ENCODE results near the gene TMEM150A.
A peak's percentile ranks its signal among the peaks of the same experiment; 100 is the strongest.
"Not testable (repeated sequence)": the region's sequence is repeated elsewhere in the genome, so short reads cannot be mapped to it uniquely, and the experiment has no call there.

Gene TMEM150A

DNA sequence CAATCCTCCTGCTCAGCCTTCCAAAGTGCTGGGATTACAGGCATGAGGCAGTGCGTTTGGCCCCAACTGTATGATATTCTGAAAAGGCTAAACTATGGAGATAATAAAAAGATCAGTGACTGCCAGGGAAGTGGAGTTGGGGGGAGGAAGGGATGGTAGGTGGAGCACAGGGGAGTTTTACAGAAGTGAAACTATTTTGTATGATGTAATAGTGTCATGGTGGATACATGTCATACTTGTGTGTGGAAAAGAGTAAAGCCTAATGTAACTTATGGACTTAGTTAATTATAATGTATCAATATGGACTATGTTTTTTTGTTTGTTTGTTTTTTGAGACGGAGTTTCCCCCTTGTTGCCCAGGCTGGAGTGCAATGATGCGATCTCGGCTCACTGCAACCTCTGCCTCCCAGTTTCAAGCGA is 38.3 kb downstream of the TMEM150A start:
- no peak for DNase-seq (ENCODE audit: low read depth)

GRCh38 chr2:85561280-85562212 is 41.0 kb downstream of the TMEM150A start, which contains the start of gene GGCX:
Gene GGCX (minus strand): TSS chr2:85561493. CDS start chr2:85561428, 65 bp downstream.
- peak; percentile 81 for DNase-seq (ENCODE audit: low read depth)

DNA sequence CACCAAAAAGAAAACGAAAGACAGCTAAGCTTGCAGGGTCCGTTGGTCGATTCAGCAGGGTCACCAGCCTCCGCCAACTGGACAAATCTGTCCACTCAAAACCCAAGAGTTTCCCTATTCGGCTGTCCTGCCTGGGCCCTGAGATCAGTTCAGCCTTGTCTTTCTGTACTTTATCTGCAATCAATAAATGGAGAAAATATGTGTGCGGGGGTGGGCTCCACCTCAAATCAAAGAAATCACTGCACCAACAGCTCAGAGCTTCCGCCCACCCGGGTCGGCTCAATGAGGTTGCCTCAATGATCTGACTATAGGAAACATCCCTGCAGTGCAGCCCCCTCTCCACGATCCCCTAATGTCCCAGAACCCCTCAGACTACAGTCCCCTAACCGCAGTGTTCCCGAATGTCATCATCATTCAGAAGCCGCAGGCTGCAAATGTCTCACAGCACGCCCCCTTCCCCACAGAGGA is 41.7 kb downstream of the TMEM150A start:
- DNase-seq (ENCODE audit: low read depth): no peak

GRCh38 chr2:85560403-85560726 is 42.1 kb downstream of the TMEM150A start:
- DNase-seq (ENCODE audit: low read depth): not testable (repeated sequence)

DNA sequence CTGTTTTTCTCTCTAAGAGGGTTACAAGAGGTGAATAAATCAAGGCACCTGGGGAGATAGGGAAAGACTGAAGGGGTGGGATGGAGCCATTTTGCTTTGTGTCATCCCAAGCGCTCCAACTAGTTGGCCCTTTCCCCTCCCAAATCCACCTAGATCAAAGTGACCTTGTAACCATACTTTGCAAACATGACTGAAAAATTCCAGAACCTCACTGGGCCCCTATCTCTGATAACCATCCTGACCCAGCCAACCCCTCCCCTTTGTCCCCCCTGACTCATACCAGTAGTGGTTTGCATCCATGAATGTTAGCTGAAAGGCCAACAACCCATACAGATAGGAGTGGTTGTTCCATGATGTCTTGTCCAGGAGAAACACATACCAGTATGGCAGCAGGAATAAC is 44.3 kb downstream of the TMEM150A start:
- no peak for DNase-seq (ENCODE audit: low read depth)

GRCh38 chr2:85557130-85557529 is 45.4 kb downstream of the TMEM150A start:
- DNase-seq (ENCODE audit: low read depth): no peak

- no peak for DNase-seq (ENCODE audit: low read depth)
These were observed 47.4 kb downstream of the TMEM150A start for GRCh38 chr2:85554980-85555612.

DNA sequence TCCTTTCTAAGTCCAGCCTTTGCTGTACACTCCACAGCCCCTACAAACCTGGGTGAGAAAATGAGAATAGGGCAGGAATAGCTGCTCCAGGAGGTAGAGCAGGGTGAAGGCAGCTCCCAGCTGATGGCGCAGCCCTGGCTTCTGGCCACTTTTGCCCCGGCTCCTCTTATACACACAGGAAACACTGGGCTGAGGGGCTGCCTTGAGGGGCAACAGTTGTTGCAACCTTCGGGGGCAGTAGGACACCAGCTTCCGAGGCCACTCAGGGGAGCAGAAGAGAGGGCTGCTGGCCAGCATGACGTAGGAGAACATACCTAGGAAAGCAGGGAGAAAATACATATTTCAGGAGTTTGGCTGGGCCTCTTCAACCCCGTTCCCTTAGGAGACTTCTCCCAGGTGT is 49.3 kb downstream of the TMEM150A start:
- DNase-seq (ENCODE audit: low read depth): no peak

GRCh38 chr2:85551698-85552678 is 50.5 kb downstream of the TMEM150A start:
- peak; percentile 51 for DNase-seq (ENCODE audit: low read depth)

- no peak for DNase-seq (ENCODE audit: low read depth)
These were observed 52.0 kb downstream of the TMEM150A start for GRCh38 chr2:85550486-85550885.

GRCh38 chr2:85549826-85550225 is 52.7 kb downstream of the TMEM150A start:
- peak; percentile 77 for DNase-seq (ENCODE audit: low read depth)

- no peak for DNase-seq (ENCODE audit: low read depth)
These were observed 53.4 kb downstream of the TMEM150A start for GRCh38 chr2:85549095-85549494.

- no peak for DNase-seq (ENCODE audit: low read depth)
These were observed 53.9 kb downstream of the TMEM150A start for GRCh38 chr2:85548608-85548900.

Measured in GM04504 (cell line).